DND-41 (cell line): Measurements from ENCODE around the gene HLA-DMB.

Experiments used
- CTCF ChIP-seq: IDR thresholded peaks from 2 replicates; pipeline ENCODE4 v1.5.1; 2012; ENCODE audit warnings: borderline replicate concordance, low read length, moderate library complexity, mild to moderate bottlenecking; ENCODE audit not compliant: poor library complexity, severe bottlenecking; ENCODE audit errors: extremely low read depth
- EZH2 ChIP-seq: IDR thresholded peaks from 3 replicates; pipeline ENCODE4 v1.6.1; 2012; ENCODE audit warnings: borderline replicate concordance, low read depth, mild to moderate bottlenecking, moderate library complexity, low read length, inconsistent platforms; ENCODE audit not compliant: severe bottlenecking

- TF ChIP-seq CTCF: peak; percentile 82
- TF ChIP-seq EZH2: no peak
Observed at GRCh38 chr6:32967151-32968091, 26.6 kb upstream of the HLA-DMB start.
